BE2C (cell line): ENCODE data around the gene SIGLEC9.

Source experiments
- DNase-seq: peaks from one replicate; pipeline ENCODE4 v3.0.0-alpha.2; 2020
- H3K27me3 ChIP-seq: fragments of 250-450 bp; sonication (Bioruptor Pico); 2 replicates; pipeline ENCODE4 v1.5.1; 2020; ENCODE audit warnings: mild to moderate bottlenecking
- H3K36me3 ChIP-seq: fragments of 250-450 bp; sonication (Bioruptor Pico); 2 replicates; pipeline ENCODE4 v1.5.1; 2020; ENCODE audit warnings: mild to moderate bottlenecking
- H3K4me1 ChIP-seq: fragments of 250-450 bp; sonication (Bioruptor Pico); 2 replicates; pipeline ENCODE4 v1.5.1; 2020
- H3K4me3 ChIP-seq: 2 replicates; pipeline ENCODE4 v1.5.1; 2011; ENCODE audit warnings: low read depth, low read length
- H3K9me3 ChIP-seq: fragments of 250-450 bp; sonication (Bioruptor Pico); 2 replicates; pipeline ENCODE4 v1.5.1; 2020
- TF ChIP-seq, protein P1 (sequence below): IDR thresholded peaks from 2 replicates; pipeline ENCODE4 v1.5.1; 2012; ENCODE audit warnings: mild to moderate bottlenecking, low read depth, low read length

SIGLEC9 gene

DNA sequence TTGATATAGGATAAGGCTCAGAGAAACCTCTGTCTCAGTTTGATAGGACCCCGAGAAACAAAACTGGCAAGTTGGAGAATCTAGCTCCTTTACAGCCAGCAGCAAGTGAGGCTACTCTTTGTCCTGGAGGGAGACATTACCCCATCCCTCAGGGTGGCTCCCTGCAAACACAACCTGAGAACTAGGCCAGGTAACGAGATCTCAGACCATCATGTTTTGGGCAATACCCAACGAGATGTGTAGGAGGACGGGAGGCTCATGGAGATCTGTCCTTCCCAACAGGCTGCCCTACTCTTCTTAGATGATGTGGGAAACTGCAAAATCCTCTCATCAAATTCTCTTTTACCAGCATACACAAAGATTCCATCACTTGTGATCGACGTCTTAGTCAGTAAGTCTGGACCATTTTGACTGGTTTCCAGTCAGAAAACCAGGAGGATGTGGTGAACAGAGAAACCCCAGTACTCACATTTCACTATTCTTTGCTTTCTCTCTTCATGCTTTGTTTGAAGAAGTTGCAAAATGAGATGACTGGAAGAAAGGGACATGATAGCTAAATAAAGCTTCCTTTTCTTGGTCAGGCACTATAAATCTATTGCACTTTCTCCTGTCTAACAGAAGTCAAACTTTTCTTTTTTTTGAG is 10.5 kb upstream of the SIGLEC9 start:
- Histone ChIP-seq H3K27me3 (peaks cover 61% of the 10 kb centered on the region), H3K4me1 (no peaks in the 10 kb centered on the region), H3K4me3 (no peak overlapping the region), H3K36me3 (no peaks in the 10 kb centered on the region), H3K9me3 (no peaks in the 10 kb centered on the region)
- TF ChIP-seq, protein P1, sequence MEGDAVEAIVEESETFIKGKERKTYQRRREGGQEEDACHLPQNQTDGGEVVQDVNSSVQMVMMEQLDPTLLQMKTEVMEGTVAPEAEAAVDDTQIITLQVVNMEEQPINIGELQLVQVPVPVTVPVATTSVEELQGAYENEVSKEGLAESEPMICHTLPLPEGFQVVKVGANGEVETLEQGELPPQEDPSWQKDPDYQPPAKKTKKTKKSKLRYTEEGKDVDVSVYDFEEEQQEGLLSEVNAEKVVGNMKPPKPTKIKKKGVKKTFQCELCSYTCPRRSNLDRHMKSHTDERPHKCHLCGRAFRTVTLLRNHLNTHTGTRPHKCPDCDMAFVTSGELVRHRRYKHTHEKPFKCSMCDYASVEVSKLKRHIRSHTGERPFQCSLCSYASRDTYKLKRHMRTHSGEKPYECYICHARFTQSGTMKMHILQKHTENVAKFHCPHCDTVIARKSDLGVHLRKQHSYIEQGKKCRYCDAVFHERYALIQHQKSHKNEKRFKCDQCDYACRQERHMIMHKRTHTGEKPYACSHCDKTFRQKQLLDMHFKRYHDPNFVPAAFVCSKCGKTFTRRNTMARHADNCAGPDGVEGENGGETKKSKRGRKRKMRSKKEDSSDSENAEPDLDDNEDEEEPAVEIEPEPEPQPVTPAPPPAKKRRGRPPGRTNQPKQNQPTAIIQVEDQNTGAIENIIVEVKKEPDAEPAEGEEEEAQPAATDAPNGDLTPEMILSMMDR: no peak
- no peak for DNase-seq

DNA sequence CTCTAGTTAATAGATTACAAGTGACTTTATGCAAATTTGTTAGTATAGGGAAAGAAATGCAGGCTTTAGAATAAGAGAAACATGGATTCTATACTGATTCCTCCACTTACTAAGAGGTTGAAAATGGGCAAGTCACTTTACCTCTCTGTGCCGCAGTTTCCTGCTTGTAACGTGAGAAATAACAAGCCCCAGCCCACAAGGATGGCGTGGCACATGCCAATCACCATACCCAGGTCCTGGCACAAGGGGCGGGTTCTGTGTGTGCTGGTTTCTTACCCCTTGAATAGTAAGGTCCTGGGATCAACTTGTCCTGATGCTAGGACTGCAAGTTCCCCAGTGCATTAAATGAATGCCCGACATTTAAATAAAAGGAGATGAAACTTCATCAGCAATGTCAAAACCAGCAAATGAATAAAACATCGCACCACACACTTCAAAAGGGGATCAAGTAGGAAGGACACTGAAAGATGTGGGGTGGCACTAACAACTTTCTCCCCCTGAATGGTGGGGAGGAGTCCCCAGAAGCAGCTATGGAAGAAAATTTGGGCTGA is 7.9 kb upstream of the SIGLEC9 start:
- Histone ChIP-seq H3K9me3 (no peaks in the 10 kb centered on the region), H3K4me1 (no peaks in the 10 kb centered on the region), H3K36me3 (no peaks in the 10 kb centered on the region), H3K4me3 (no peak overlapping the region), H3K27me3 (peaks cover 66% of the 10 kb centered on the region)
- DNase-seq: no peak
- TF ChIP-seq, protein P1: no peak

DNA sequence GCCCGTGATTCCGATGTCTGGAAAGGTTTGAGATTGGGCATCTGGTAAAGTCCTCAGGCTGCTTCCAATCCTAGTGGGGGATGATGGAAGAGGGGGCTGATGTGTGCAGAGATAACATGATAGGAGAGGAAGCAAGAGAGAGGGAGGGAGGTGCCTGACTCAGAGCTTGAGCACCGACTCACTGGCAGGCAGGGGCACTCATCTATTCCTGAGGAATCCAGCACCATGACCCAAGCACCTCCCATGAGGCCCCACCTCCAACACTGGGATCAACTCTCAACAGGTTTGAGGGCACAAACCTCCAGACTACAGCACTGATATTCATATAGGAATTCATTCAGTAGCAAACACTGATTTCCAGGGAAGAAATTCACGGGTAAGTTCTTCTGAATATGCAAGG is 5.6 kb upstream of the SIGLEC9 start:
- Histone ChIP-seq H3K27me3 (peaks cover 54% of the 10 kb centered on the region), H3K9me3 (no peaks in the 10 kb centered on the region), H3K4me3 (no peak overlapping the region), H3K4me1 (no peaks in the 10 kb centered on the region), H3K36me3 (no peaks in the 10 kb centered on the region)
- no peak for DNase-seq
- TF ChIP-seq, protein P1: no peak

DNA sequence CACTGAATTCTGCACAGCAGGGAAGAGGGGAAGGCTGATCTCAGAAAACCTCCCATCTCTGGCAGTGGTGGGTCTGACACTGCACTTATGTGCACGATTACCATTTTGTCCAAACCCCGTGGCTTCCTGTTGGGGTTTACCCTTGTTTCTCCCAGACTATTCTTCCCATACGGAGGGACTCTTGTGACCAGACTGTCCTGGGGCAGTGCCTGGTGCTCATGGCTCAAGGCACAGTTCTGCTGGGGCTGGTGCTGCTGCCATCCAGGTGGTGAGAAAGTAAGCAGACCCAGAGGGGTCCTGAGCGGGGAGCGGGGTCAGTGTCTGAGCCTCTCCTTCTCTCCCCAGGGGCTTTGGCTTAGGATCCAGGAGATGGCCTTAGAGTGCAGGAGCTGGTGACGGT is 5.1 kb upstream of the SIGLEC9 start:
- TF ChIP-seq, protein P1: no peak
- no peaks in the 10 kb centered on the region for H3K9me3 ChIP-seq
- no peak for DNase-seq
- no peaks in the 10 kb centered on the region for H3K4me1 ChIP-seq
- H3K36me3 ChIP-seq: no peaks in the 10 kb centered on the region
- H3K27me3 ChIP-seq: peaks cover 52% of the 10 kb centered on the region
- no peak overlapping the region for H3K4me3 ChIP-seq

DNA sequence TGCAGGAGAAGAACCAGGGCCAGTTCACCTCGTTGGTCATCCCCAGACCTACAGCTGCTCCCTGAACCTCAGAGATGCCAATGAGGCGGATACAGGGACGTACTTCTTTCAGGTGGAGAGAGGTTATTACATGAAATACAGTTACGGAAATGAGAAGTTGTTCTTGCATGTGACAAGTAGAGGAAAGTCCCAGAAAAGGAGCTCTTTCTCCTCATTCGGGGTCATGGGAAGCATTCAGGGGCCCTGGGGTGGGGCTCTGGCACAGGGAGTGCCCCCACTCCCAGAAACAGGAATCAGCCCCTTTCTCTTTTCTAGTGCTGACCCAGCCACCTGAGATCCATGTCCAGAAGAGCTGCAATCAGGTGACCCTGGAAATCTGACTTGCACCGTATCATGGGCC is 4.5 kb upstream of the SIGLEC9 start:
- H3K4me3 ChIP-seq: no peak overlapping the region
- TF ChIP-seq, protein P1: no peak
- DNase-seq: no peak
- no peaks in the 10 kb centered on the region for H3K9me3 ChIP-seq
- H3K36me3 ChIP-seq: no peaks in the 10 kb centered on the region
- peaks cover 53% of the 10 kb centered on the region for H3K27me3 ChIP-seq
- no peaks in the 10 kb centered on the region for H3K4me1 ChIP-seq

DNA sequence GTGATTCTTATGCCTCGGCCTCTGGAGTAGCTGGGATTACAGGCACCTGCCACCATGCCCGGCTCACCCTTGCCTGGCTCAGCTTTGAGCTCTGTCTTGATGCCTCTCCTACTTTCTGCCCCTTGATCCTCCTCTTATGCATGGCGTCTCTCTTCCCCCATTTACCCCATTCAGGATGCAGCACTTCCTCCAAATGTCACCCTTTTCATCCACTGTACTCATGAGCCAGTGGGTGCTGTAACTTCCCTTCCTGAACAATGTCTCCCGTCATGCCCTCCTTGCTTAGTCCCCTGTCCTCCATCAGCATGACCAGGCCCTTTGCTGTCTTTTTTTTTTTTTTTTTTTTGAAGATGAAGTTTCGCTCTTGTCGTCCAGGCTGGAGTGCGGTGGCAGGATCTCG is 3.4 kb upstream of the SIGLEC9 start:
- Histone ChIP-seq H3K4me1 (no peaks in the 10 kb centered on the region), H3K36me3 (no peaks in the 10 kb centered on the region), H3K27me3 (peaks cover 42% of the 10 kb centered on the region), H3K4me3 (no peak overlapping the region), H3K9me3 (no peaks in the 10 kb centered on the region)
- TF ChIP-seq, protein P1: no peak
- no peak for DNase-seq
